Right renal cortex interstitium (tissue), 3 donors: Measurements from ENCODE around the gene EEFSEC. TPM values are rescaled to one million over a fixed set of nuclear protein-coding genes. Genes with fewer than 3 reads are reported as not detected.

ENCODE experiments used
- DNase-seq, 3 donors: peaks; one replicate each; pipeline ENCODE4 v3.0.0-alpha.2; 2013; ENCODE audit warnings: low read depth in 3 of 3, low spot score in 2 of 3
- polyA plus RNA-seq, 3 donors: library from polyadenylated mRNA; unstranded; fragments of 120-200 nt; gene quantifications; one replicate each; pipeline ENCODE4 v1.2.1, GENCODE V29; 2013; ENCODE audit not compliant: insufficient read length in 3 of 3

The EEFSEC gene
- polyA plus RNA-seq, 3 donors: 20.6 to 24.8 (median 21.9) TPM

GRCh38 chr3:128343287-128344051 lies 190.2 kb downstream of the EEFSEC start:
- no peak for DNase-seq

GRCh38 chr3:128344052-128344735 lies 190.9 kb downstream of the EEFSEC start:
- DNase-seq: no peak

- no peak for DNase-seq
These were observed 191.9 kb downstream of the EEFSEC start for GRCh38 chr3:128345196-128345595.

- DNase-seq: no peak
These were observed 193.3 kb downstream of the EEFSEC start for GRCh38 chr3:128346562-128346961.

- no peak for DNase-seq
These were observed 194.0 kb downstream of the EEFSEC start for GRCh38 chr3:128347282-128347681.

- DNase-seq: no peak
These were observed 194.8 kb downstream of the EEFSEC start for GRCh38 chr3:128348075-128348474.

- no peak for DNase-seq
These were observed 195.7 kb downstream of the EEFSEC start for GRCh38 chr3:128348805-128349531.

GRCh38 chr3:128349963-128350599 lies 196.8 kb downstream of the EEFSEC start:
- DNase-seq: no peak

- DNase-seq: no peak
These were observed 198.3 kb downstream of the EEFSEC start for GRCh38 chr3:128351546-128351945.

GRCh38 chr3:128352326-128352725 lies 199.0 kb downstream of the EEFSEC start:
- DNase-seq: no peak

GRCh38 chr3:128353361-128353965 lies 200.2 kb downstream of the EEFSEC start:
- DNase-seq: no peak

GRCh38 chr3:128353991-128354687 lies 200.9 kb downstream of the EEFSEC start:
- DNase-seq: no peak

- no peak for DNase-seq
These were observed 201.7 kb downstream of the EEFSEC start for GRCh38 chr3:128354788-128355542.

GRCh38 chr3:128355543-128355919 lies 202.2 kb downstream of the EEFSEC start:
- no peak for DNase-seq

- no peak for DNase-seq
These were observed 203.5 kb downstream of the EEFSEC start for GRCh38 chr3:128356822-128357221.

GRCh38 chr3:128357538-128357937 lies 204.3 kb downstream of the EEFSEC start:
- no peak for DNase-seq

GRCh38 chr3:128358156-128358895 lies 205.0 kb downstream of the EEFSEC start:
- no peak for DNase-seq

- no peak for DNase-seq
These were observed 205.9 kb downstream of the EEFSEC start for GRCh38 chr3:128359060-128359664.
